Gastroesophageal sphincter (tissue), 4 donors: Measurements from ENCODE around the gene KLF8. TPM values are rescaled to one million over a fixed set of nuclear protein-coding genes. Genes with fewer than 3 reads are reported as not detected.
A peak's percentile ranks its signal among the peaks of the same experiment; 100 is the strongest.

Experiments
- ATAC-seq: fragments of 150-250 bp; one replicate; pipeline ENCODE4 v1.9.1; 2016; ENCODE audit warnings: mild to moderate bottlenecking, moderate library complexity
- H3K27ac ChIP-seq, 4 donors: fragments of 200-600 bp; sonication (generic) in 3 of 4; 1 replicate in 3 of 4; 2 replicates in 1 of 4; pipeline ENCODE4 v1.5.1; 2016 to 2019
- H3K27me3 ChIP-seq: fragments of 200-600 bp; sonication (generic); one replicate; pipeline ENCODE4 v1.5.1; 2019
- H3K36me3 ChIP-seq, 2 donors: fragments of 200-600 bp; sonication (generic); one replicate each; pipeline ENCODE4 v1.5.1; 2019; ENCODE audit warnings: control low read depth in 1 of 2
- H3K4me1 ChIP-seq, 3 donors: fragments of 200-600 bp; sonication (generic); 1 replicate in 2 of 3; 2 replicates in 1 of 3; pipeline ENCODE4 v1.5.1; 2016 to 2019; ENCODE audit warnings: control low read depth in 2 of 3
- H3K4me3 ChIP-seq, 2 donors: fragments of 200-600 bp; sonication (generic); one replicate each; pipeline ENCODE4 v1.5.1; 2019; ENCODE audit warnings: mild to moderate bottlenecking in 1 of 2, moderate library complexity in 1 of 2
- H3K9me3 ChIP-seq, 3 donors: fragments of 200-600 bp; sonication (generic); one replicate each; pipeline ENCODE4 v1.5.1; 2017 to 2019; ENCODE audit warnings: control low read depth in 2 of 3
- EP300 ChIP-seq: sonication (generic); formaldehyde crosslinking; IDR thresholded peaks from one replicate; pipeline ENCODE4 v1.6.1; 2017; ENCODE audit warnings: antibody characterized with exemption, mild to moderate bottlenecking
- POLR2A ChIP-seq, 2 donors: fragments of 450-650 bp; IDR thresholded peaks; one replicate each; pipeline ENCODE4 v1.6.1; 2017; ENCODE audit warnings: antibody characterized with exemption in 2 of 2, mild to moderate bottlenecking in 2 of 2, moderate library complexity in 1 of 2
- POLR2AphosphoS5 ChIP-seq: sonication (generic); formaldehyde crosslinking; IDR thresholded peaks from one replicate; pipeline ENCODE4 v1.6.1; 2017; ENCODE audit warnings: antibody characterized with exemption
- WGBS, 2 donors: methylation state at CpG; one replicate each; pipeline ENCODE4 v1.1.5; 2018; ENCODE audit warnings: low coverage in 1 of 2; 5-methylcytosine and 5-hydroxymethylcytosine counted together
- total RNA-seq, 4 donors: library from RNA; depleted of rRNA; stranded (reverse); fragments of >200 nt; gene quantifications; one replicate each; pipeline ENCODE4 v1.1.0, GENCODE V29; 2016
- TF ChIP-seq, protein P1 (sequence below), 4 experiments: fragments of 200-600 bp in 2 of 4; fragments of 450-650 bp in 2 of 4; sonication (generic) in 1 of 4; IDR thresholded peaks; one replicate each; pipeline ENCODE4 v1.5.1; 2017 to 2019; ENCODE audit warnings: antibody characterized with exemption in 4 of 4, mild to moderate bottlenecking in 2 of 4, moderate library complexity in 2 of 4

The KLF8 gene
- total RNA-seq, 4 donors from 2014 or later: 10.9 to 15.1 (median 13.5) TPM

GRCh38 chrX:56233100-56233499 lies 944 bp downstream of the KLF8 start:
- Histone ChIP-seq H3K9me3 (no peaks in the 10 kb centered on the region), H3K4me1 (peaks cover 0 to 26% (median 0%) of the 10 kb centered on the region in 3 donors), H3K27me3 (no peaks in the 10 kb centered on the region), H3K4me3 (peak overlapping the region; percentile 57 to 93), H3K27ac (peak overlapping the region; percentile 86 to 94 (median 86)), H3K36me3 (no peaks in the 10 kb centered on the region)
- peak; percentile 28 for ATAC-seq
- no peak for TF ChIP-seq POLR2AphosphoS5
- no peak for TF ChIP-seq EP300
- TF ChIP-seq, protein P1, sequence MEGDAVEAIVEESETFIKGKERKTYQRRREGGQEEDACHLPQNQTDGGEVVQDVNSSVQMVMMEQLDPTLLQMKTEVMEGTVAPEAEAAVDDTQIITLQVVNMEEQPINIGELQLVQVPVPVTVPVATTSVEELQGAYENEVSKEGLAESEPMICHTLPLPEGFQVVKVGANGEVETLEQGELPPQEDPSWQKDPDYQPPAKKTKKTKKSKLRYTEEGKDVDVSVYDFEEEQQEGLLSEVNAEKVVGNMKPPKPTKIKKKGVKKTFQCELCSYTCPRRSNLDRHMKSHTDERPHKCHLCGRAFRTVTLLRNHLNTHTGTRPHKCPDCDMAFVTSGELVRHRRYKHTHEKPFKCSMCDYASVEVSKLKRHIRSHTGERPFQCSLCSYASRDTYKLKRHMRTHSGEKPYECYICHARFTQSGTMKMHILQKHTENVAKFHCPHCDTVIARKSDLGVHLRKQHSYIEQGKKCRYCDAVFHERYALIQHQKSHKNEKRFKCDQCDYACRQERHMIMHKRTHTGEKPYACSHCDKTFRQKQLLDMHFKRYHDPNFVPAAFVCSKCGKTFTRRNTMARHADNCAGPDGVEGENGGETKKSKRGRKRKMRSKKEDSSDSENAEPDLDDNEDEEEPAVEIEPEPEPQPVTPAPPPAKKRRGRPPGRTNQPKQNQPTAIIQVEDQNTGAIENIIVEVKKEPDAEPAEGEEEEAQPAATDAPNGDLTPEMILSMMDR (IDR thresholded peaks at IDR 0.05): no peak
- WGBS, 2 donors: 19% methylated on average over 3 of the region's 17 CpGs; no CpG with 5 or more reads in 1 of the 2 donors

DNA sequence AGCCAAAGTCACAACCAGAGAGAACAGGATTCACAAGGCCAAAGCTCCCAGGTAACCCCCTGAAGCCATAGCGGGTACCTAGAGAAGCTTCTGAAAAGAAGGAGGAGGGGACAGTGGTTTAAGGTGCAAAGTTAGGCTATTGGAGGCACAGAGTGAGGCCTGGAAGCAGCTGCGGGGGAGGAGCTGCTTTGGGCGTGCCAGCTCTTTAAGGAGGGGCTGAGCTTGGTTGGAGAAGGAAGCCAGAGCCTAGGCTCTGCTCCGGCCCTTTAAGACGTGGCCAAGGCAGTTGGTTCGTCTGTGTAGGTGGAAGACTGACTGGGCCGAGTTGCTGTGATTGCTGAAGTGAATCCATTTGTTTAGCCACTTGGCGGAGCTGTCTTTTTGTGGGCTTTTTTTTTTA lies 1.5 kb downstream of the KLF8 start:
- H3K4me3 ChIP-seq: peak overlapping the region; percentile 57 to 93
- 0 to 18% methylated on average over 3 to 4 of the region's 8 CpGs for WGBS, 2 donors
- ATAC-seq: peak; percentile 86
- peak overlapping the region; percentile 86 to 94 (median 86) for H3K27ac ChIP-seq
- TF ChIP-seq, protein P1 (IDR thresholded peaks at IDR 0.05): peak in 1 of 4 experiments; percentile 23
- no peak for TF ChIP-seq EP300
- H3K9me3 ChIP-seq: no peaks in the 10 kb centered on the region
- H3K36me3 ChIP-seq: no peaks in the 10 kb centered on the region
- H3K27me3 ChIP-seq: no peaks in the 10 kb centered on the region
- peaks cover 0 to 26% (median 0%) of the 10 kb centered on the region in 3 donors for H3K4me1 ChIP-seq

- 4 to 7% methylated on average over 5 of the region's 5 CpGs for WGBS, 2 donors
- Histone ChIP-seq H3K9me3 (no peaks in the 10 kb centered on the region), H3K36me3 (no peaks in the 10 kb centered on the region), H3K4me1 (no peaks in the 10 kb centered on the region), H3K27me3 (no peaks in the 10 kb centered on the region), H3K27ac (no peak overlapping the region), H3K4me3 (no peak overlapping the region)
- TF ChIP-seq POLR2AphosphoS5: no peak
- TF ChIP-seq, protein P1 (IDR thresholded peaks at IDR 0.05): peak; percentile 26 to 71 (median 54)
- no peak for TF ChIP-seq EP300
- peak; percentile 71 for ATAC-seq
Measured at GRCh38 chrX:56248492-56248891, 16.3 kb downstream of the KLF8 start.

DNA sequence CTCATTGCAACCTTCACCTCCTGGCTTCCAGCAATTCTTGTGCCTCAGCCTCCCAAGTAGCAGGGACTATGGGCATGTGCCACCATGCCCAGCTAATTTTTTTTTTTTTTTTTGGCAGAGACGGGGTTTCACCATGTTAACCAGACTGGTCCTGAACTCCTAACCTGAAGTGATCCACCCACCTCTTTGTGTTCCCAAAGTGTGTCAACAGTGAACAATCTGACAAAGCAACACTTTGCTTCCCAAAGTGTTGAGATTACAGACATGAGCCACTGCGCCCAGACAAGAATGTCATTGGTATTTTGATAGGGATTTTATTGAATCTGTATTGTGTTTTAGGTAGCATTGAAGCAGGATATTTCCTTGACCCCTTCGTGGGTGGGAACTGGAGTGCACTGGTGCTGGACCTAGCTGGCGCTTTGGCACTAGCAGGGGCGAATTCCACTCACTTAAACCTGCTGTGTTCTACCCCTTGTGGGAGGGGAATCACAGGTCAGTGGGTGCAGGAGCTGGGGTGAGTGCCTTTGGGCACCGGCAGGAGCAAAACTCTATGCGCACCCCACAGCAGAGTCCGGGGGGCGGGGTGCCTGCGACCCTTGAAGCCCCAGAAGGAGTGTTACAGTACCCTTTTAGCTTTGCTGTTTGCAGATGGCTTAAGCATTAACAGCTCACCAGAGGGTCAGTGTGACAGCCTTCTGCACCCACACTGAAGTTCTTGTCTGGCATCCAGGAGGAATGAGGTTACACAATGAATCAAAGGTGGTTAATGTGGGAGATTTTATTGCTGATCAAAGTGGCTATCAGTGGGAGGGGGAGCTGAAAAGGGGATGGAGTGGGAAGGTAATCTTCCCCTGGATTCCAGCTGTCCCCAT lies 21.9 kb downstream of the KLF8 start:
- Histone ChIP-seq H3K9me3 (no peaks in the 10 kb centered on the region), H3K27ac (no peak overlapping the region), H3K4me3 (no peak overlapping the region), H3K36me3 (peaks cover 0 to 9% of the 10 kb centered on the region in 2 donors), H3K27me3 (no peaks in the 10 kb centered on the region), H3K4me1 (no peaks in the 10 kb centered on the region)
- no peak for ATAC-seq
- WGBS, 2 donors: 83% methylated on average over 1 of the region's 10 CpGs; no CpG with 5 or more reads in 1 of the 2 donors
- TF ChIP-seq POLR2AphosphoS5 (no peak), POLR2A (IDR thresholded peaks at IDR 0.05) (no peak), EP300 (no peak)
- TF ChIP-seq, protein P1 (IDR thresholded peaks at IDR 0.05): no peak

DNA sequence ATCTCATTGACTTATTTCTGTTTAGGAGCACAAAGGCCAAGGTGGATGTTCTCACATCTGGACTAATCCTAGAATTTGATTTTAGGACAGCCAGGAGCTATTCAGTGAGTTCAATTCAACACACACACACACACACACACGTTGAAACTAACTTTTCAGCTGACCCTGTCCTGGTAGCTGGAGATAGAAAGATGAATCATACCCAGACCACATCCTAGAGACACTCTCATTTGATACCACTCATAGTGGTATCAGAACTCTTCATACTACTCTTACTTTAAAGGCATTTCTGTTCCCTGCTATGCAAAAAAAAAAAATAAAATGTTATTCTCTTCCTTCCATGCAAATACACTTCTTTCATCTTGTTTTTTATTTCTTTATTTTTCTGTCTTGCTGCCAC lies 36.7 kb downstream of the KLF8 start:
- Histone ChIP-seq H3K36me3 (peaks cover 0 to 55% of the 10 kb centered on the region in 2 donors), H3K9me3 (no peaks in the 10 kb centered on the region), H3K4me1 (no peaks in the 10 kb centered on the region), H3K27ac (no peak overlapping the region), H3K4me3 (no peak overlapping the region), H3K27me3 (no peaks in the 10 kb centered on the region)
- 18 to 33% methylated on average over 1 of the region's 1 CpG for WGBS, 2 donors
- no peak for ATAC-seq
- TF ChIP-seq, protein P1 (IDR thresholded peaks at IDR 0.05): no peak
- no peak for TF ChIP-seq EP300
- TF ChIP-seq POLR2A (IDR thresholded peaks at IDR 0.05): no peak
- TF ChIP-seq POLR2AphosphoS5: no peak
